ENCODE results near the gene PORCN. TPM values are rescaled to one million over a fixed set of nuclear protein-coding genes. Genes with fewer than 3 reads are reported as not detected.

Gene PORCN
- total RNA-seq, 2 donors from 2014 or later = 3.6 to 5.3 TPM

- Histone ChIP-seq H3K9ac (ENCODE audit: low read depth in 2 of 2, low read length in 2 of 2) (peak overlapping the region; percentile 52 to 77), H3K36me3 (no peaks in the 10 kb centered on the region), H3K9me3 (no peaks in the 10 kb centered on the region), H3K4me1 (no peaks in the 10 kb centered on the region), H3K27me3 (no peaks in the 10 kb centered on the region), H3K27ac (no peak overlapping the region), H3K4me3 (peak overlapping the region; percentile 51)
- intact Hi-C loops (cut with DNase I) = no loop called here
- no peak for DNase-seq
- no peak for TF ChIP-seq CTCF (IDR thresholded peaks at IDR 0.05)
Measured at GRCh38 chrX:48509245-48509590, 426 bp downstream of the PORCN start.

GRCh38 chrX:48509619-48510018 is 827 bp downstream of the PORCN start:
- TF ChIP-seq CTCF (IDR thresholded peaks at IDR 0.05) = no peak
- Histone ChIP-seq H3K9ac (ENCODE audit: low read depth in 2 of 2, low read length in 2 of 2) (peak overlapping the region; percentile 52 to 77), H3K36me3 (no peaks in the 10 kb centered on the region), H3K9me3 (no peaks in the 10 kb centered on the region), H3K27ac (no peak overlapping the region), H3K4me1 (no peaks in the 10 kb centered on the region), H3K4me3 (peak overlapping the region; percentile 51), H3K27me3 (no peaks in the 10 kb centered on the region)
- intact Hi-C loops (cut with DNase I) = no loop called here
- DNase-seq = no peak

- DNase-seq = no peak
- intact Hi-C loops (cut with DNase I) = no loop called here
Measured at GRCh38 chrX:48511560-48511959, 2.8 kb downstream of the PORCN start.

GRCh38 chrX:48512371-48512935 is 3.7 kb downstream of the PORCN start:
- no peak for TF ChIP-seq CTCF (IDR thresholded peaks at IDR 0.05)
- intact Hi-C loops (cut with DNase I) = no loop called here
- no peaks in the 10 kb centered on the region for H3K36me3 ChIP-seq
- H3K9ac ChIP-seq (ENCODE audit: low read depth in 2 of 2, low read length in 2 of 2) = no peak overlapping the region
- no peak for DNase-seq
- no peaks in the 10 kb centered on the region for H3K4me1 ChIP-seq
- no peaks in the 10 kb centered on the region for H3K27me3 ChIP-seq
- H3K4me3 ChIP-seq = no peak overlapping the region
- H3K9me3 ChIP-seq = no peaks in the 10 kb centered on the region
- H3K27ac ChIP-seq = no peak overlapping the region

More at GRCh38 chrX:48511560-48511959, 2.8 kb downstream of the PORCN start:
- TF ChIP-seq CTCF (IDR thresholded peaks at IDR 0.05) = peak; percentile 13
- Histone ChIP-seq H3K9ac (ENCODE audit: low read depth in 2 of 2, low read length in 2 of 2) (no peak overlapping the region), H3K4me3 (no peak overlapping the region), H3K27me3 (no peaks in the 10 kb centered on the region), H3K9me3 (no peaks in the 10 kb centered on the region), H3K27ac (no peak overlapping the region), H3K36me3 (no peaks in the 10 kb centered on the region), H3K4me1 (no peaks in the 10 kb centered on the region)

GRCh38 chrX:48513670-48514069 is 4.9 kb downstream of the PORCN start:
- intact Hi-C loops (cut with DNase I) = no loop called here
- no peak for DNase-seq
- no peaks in the 10 kb centered on the region for H3K27me3 ChIP-seq
- no peaks in the 10 kb centered on the region for H3K4me1 ChIP-seq
- no peak for TF ChIP-seq CTCF (IDR thresholded peaks at IDR 0.05)
- no peak overlapping the region for H3K9ac ChIP-seq (ENCODE audit: low read depth in 2 of 2, low read length in 2 of 2)
- no peak overlapping the region for H3K4me3 ChIP-seq
- H3K27ac ChIP-seq = no peak overlapping the region
- H3K9me3 ChIP-seq = no peaks in the 10 kb centered on the region
- no peaks in the 10 kb centered on the region for H3K36me3 ChIP-seq
